GM20431 (cell line): ENCODE measurements around the gene TOMM34.

ENCODE experiments used
- in situ Hi-C: fragments of 300-500 bp; cut with MseI, MboI; formaldehyde crosslinking; loops from one replicate; pipeline ENCODE4 v1.15.0; 2020; ENCODE audit warnings: low sequenced_read_pairs; ENCODE audit not compliant: unreplicated experiment

The TOMM34 gene

GRCh38 chr20:44960103-44960852, at the start of gene TOMM34:
Gene TOMM34 (minus strand): TSS chr20:44960397. CDS start chr20:44960333, 64 bp downstream.
- in situ Hi-C loops, result no loop called here

- in situ Hi-C loops, result no loop called here
These were observed 48.4 kb upstream of the TOMM34 start for GRCh38 chr20:45008521-45009049.

- in situ Hi-C loops, result no loop called here
These were observed 37.5 kb upstream of the TOMM34 start for GRCh38 chr20:44997668-44998067.

GRCh38 chr20:44997171-44997570, 37.0 kb upstream of the TOMM34 start:
- in situ Hi-C loops, result no loop called here

GRCh38 chr20:44993343-44993742, 33.1 kb upstream of the TOMM34 start:
- in situ Hi-C loops, result no loop called here

- in situ Hi-C loops, result no loop called here
These were observed 30.8 kb upstream of the TOMM34 start for GRCh38 chr20:44990957-44991356.

GRCh38 chr20:44990425-44990824, 30.2 kb upstream of the TOMM34 start:
- in situ Hi-C loops, result no loop called here

- in situ Hi-C loops, result no loop called here
These were observed 28.5 kb upstream of the TOMM34 start for GRCh38 chr20:44988631-44989171.

- in situ Hi-C loops, result no loop called here
These were observed 23.0 kb upstream of the TOMM34 start for GRCh38 chr20:44983093-44983674.

GRCh38 chr20:44981736-44982406, 21.7 kb upstream of the TOMM34 start:
- in situ Hi-C loops, result no loop called here

- in situ Hi-C loops, result no loop called here
These were observed 19.0 kb upstream of the TOMM34 start for GRCh38 chr20:44979090-44979621.

GRCh38 chr20:44976698-44977097, 16.5 kb upstream of the TOMM34 start:
- in situ Hi-C loops, result no loop called here

- in situ Hi-C loops, result no loop called here
These were observed 12.9 kb upstream of the TOMM34 start for GRCh38 chr20:44973053-44973452.

GRCh38 chr20:44970243-44970757, 10.1 kb upstream of the TOMM34 start:
- in situ Hi-C loops, result no loop called here

GRCh38 chr20:44969300-44969894, 9.2 kb upstream of the TOMM34 start:
- in situ Hi-C loops, result no loop called here

GRCh38 chr20:44967207-44967807, 7.1 kb upstream of the TOMM34 start:
- in situ Hi-C loops, result no loop called here

GRCh38 chr20:44966030-44966961, 6.1 kb upstream of the TOMM34 start, which contains the start of gene STK4:
Gene STK4 (plus strand): TSS chr20:44966512. CDS start chr20:44966569, 57 bp downstream.
- in situ Hi-C loops, result no loop called here

GRCh38 chr20:44965651-44966029, 5.4 kb upstream of the TOMM34 start:
- in situ Hi-C loops, result no loop called here
